ENCODE results near the gene LUC7L2. TPM values are rescaled to one million over a fixed set of nuclear protein-coding genes. Genes with fewer than 3 reads are reported as not detected.
A peak's percentile ranks its signal among the peaks of the same experiment; 100 is the strongest.

LUC7L2 gene
- total and polyA plus RNA-seq, 9 of the 15 experiments (the other 6 are each of a cell fraction or from before 2014, with no cell fraction given) = 56.1 to 207 (median 141) TPM

- FAIRE-seq (no peak), ATAC-seq (no peak), DNase-seq (ENCODE audit: extremely low read depth in 1 of 4, low spot score in 3 of 4) (no peak)
- H3K79me2 ChIP-seq (ENCODE audit: control insufficient read depth, insufficient read depth, low read length) = no peaks in the 10 kb centered on the region
- no peak overlapping the region for H3K9ac ChIP-seq (ENCODE audit: insufficient read depth in 1 of 2, low read depth in 2 of 2, low read length in 2 of 2)
- BruUV-seq (replicated peaks) = no TSS peak
- in situ Hi-C loops (cut with MboI) (no loop called here), intact Hi-C loops (cut with micrococcal nuclease) (loop anchor here (5.0 kb wide), 1 partner anchor 84 kb away; the partner anchor contains the start of gene FMC1)
- ChIA-PET POLR2A (interaction anchor here (0.6 to 1.7 kb wide), 10 partner anchors 8 to 189 kb away, joined by 3 to 7 read pairs (median 4); partner anchors contain the start of gene LUC7L2), CTCF (ENCODE audit: low intra/inter-chr PET ratio) (no interaction called here)
- H3K9me1 ChIP-seq (ENCODE audit: control insufficient read depth, insufficient read depth, low read length) = no peaks in the 10 kb centered on the region
- H3K9me3 ChIP-seq (replicated peaks; ENCODE audit: control insufficient read depth, insufficient read depth, low read depth, low read length) = no peaks in the 10 kb centered on the region
- H2AFZ ChIP-seq (ENCODE audit: low read depth, low read length) = no peak overlapping the region
- no peak overlapping the region for H3K27ac ChIP-seq (ENCODE audit: extremely low read depth, low read depth, low read length)
- H3K4me3 ChIP-seq = no peak overlapping the region
- no peaks in the 10 kb centered on the region for H3K27me3 ChIP-seq (ENCODE audit: control insufficient read depth in 2 of 2, insufficient read depth in 2 of 2, low read length in 2 of 2)
- no peaks in the 10 kb centered on the region for H4K20me1 ChIP-seq (replicated peaks; ENCODE audit: control insufficient read depth, insufficient read depth, low read length)
- 94% methylated on average over 12 of the region's 12 CpGs for WGBS (ENCODE audit: insufficient coverage, low coverage, missing lambda C conversion rate)
- H3K4me2 ChIP-seq (ENCODE audit: insufficient read depth, low read length) = no peak overlapping the region
- no peaks in the 10 kb centered on the region; a peak in 1 of 5 replicates for H3K4me1 ChIP-seq (replicated peaks in 1 of 2; ENCODE audit: control insufficient read depth in 2 of 2, insufficient read depth in 2 of 2, low read length in 2 of 2)
- peaks cover 58% of the 10 kb centered on the region for H3K36me3 ChIP-seq (ENCODE audit: control insufficient read depth, insufficient read depth, low read length)
- TF ChIP-seq, protein P1, sequence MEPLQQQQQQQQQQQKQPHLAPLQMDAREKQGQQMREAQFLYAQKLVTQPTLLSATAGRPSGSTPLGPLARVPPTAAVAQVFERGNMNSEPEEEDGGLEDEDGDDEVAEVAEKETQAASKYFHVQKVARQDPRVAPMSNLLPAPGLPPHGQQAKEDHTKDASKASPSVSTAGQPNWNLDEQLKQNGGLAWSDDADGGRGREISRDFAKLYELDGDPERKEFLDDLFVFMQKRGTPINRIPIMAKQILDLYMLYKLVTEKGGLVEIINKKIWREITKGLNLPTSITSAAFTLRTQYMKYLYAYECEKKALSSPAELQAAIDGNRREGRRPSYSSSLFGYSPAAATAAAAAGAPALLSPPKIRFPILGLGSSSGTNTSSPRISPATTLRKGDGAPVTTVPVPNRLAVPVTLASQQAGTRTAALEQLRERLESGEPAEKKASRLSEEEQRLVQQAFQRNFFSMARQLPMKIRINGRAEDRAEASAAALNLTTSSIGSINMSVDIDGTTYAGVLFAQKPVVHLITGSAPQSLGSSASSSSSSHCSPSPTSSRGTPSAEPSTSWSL (CRISPR knock-in tag; IDR thresholded peaks at IDR 0.05; ENCODE audit: borderline replicate concordance) = no peak
- TF ChIP-seq, protein P2, sequence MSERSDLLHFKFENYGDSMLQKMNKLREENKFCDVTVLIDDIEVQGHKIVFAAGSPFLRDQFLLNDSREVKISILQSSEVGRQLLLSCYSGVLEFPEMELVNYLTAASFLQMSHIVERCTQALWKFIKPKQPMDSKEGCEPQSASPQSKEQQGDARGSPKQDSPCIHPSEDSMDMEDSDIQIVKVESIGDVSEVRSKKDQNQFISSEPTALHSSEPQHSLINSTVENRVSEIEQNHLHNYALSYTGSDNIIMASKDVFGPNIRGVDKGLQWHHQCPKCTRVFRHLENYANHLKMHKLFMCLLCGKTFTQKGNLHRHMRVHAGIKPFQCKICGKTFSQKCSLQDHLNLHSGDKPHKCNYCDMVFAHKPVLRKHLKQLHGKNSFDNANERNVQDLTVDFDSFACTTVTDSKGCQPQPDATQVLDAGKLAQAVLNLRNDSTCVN (CRISPR knock-in tag; IDR thresholded peaks at IDR 0.05) = no peak
- TF ChIP-seq TEAD4 (IDR thresholded peaks at IDR 0.05; ENCODE audit: low read length) (no peak), TEAD4 (CRISPR knock-in tag; IDR thresholded peaks at IDR 0.05; ENCODE audit: borderline replicate concordance) (no peak), BRD4 (IDR thresholded peaks at IDR 0.05) (no peak), ZNF197 (CRISPR knock-in tag; IDR thresholded peaks at IDR 0.05; ENCODE audit: low read depth) (no peak), ZNF778 (CRISPR knock-in tag; IDR thresholded peaks at IDR 0.05) (no peak), ZNF311 (CRISPR knock-in tag; IDR thresholded peaks at IDR 0.05) (no peak), ZNF512 (tag; IDR thresholded peaks at IDR 0.05) (no peak), CEBPB (tag; IDR thresholded peaks at IDR 0.05) (peak; percentile 32; the same call in 1 of the 2 replicates), ZNF830 (CRISPR knock-in tag; IDR thresholded peaks at IDR 0.05) (no peak), SAP30 (IDR thresholded peaks at IDR 0.05; ENCODE audit: borderline replicate concordance, insufficient read depth, low read depth, low read length, poor library complexity, severe bottlenecking) (no peak), NR2F6 (CRISPR knock-in tag; IDR thresholded peaks at IDR 0.05) (no peak), TAF1 (IDR thresholded peaks at IDR 0.05; ENCODE audit: control insufficient read depth, extremely low read depth, insufficient read depth, low read length, severe bottlenecking) (no peak), HNRNPK (IDR thresholded peaks at IDR 0.05; ENCODE audit: low read depth, low read length, poor library complexity, severe bottlenecking) (no peak)
- TF ChIP-seq, protein P3, sequence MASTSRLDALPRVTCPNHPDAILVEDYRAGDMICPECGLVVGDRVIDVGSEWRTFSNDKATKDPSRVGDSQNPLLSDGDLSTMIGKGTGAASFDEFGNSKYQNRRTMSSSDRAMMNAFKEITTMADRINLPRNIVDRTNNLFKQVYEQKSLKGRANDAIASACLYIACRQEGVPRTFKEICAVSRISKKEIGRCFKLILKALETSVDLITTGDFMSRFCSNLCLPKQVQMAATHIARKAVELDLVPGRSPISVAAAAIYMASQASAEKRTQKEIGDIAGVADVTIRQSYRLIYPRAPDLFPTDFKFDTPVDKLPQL (IDR thresholded peaks at IDR 0.05; ENCODE audit: extremely low read depth, insufficient read length) = no peak
Measured at GRCh38 chr7:139426258-139427028, 66.7 kb downstream of the LUC7L2 start.
